ENCODE measurements around the gene HES6. TPM values are rescaled to one million over a fixed set of nuclear protein-coding genes. Genes with fewer than 3 reads are reported as not detected.
A peak's percentile ranks its signal among the peaks of the same experiment; 100 is the strongest.

HES6 gene
- total RNA-seq = 10 to 100 TPM; 15.0 to 94.5 (median 31.7) TPM

GRCh38 chr2:238239863-238240756, at the start of gene HES6:
Gene HES6 (minus strand): TSS chr2:238240038. CDS start chr2:238239905, 133 bp downstream.
- Histone ChIP-seq H3K27me3 (peaks cover 8% of the 10 kb centered on the region), H3K4me3 (peak within 1 kb of the TSS; percentile 64 to 89 (median 78)), H3K9me3 (no peaks in the 10 kb centered on the region), H3K4me1 (peaks cover 23 to 48% (median 40%) of the 10 kb centered on the region in 4 donors), H3K36me3 (peaks cover 0 to 1% (median under 1%) of the 10 kb centered on the region in 4 donors), H3K27ac (peak within 1 kb of the TSS; percentile 84 to 89 (median 88))
- DNase-seq = peak; percentile 91
- 2% methylated on average over 82 of the region's 105 CpGs; no CpG with 5 or more reads in 1 of the 2 donors for WGBS, 2 donors (ENCODE audit: low coverage in 1 of 2)
- intact Hi-C loops (cut with DNase I; ENCODE audit: low total_unique reads) = loop anchor here (5.0 kb wide), 1 partner anchor 38 kb away; the partner anchor contains the start of gene ILKAP
- in situ Hi-C loops (cut with MboI; ENCODE audit: low pct_ligation_motif_present in 1 of 4, low pct_unique_long_range_greater_than_20kb in 1 of 4, low sequenced_read_pairs in 3 of 4) = no loop called here
- peak; percentile 79 to 85 (median 80) for TF ChIP-seq POLR2AphosphoS5 (IDR thresholded peaks at IDR 0.05)
- TF ChIP-seq CTCF (IDR thresholded peaks at IDR 0.05) = no peak

- intact Hi-C loops (cut with DNase I; ENCODE audit: low total_unique reads) (no loop called here), in situ Hi-C loops (cut with MboI; ENCODE audit: low pct_ligation_motif_present in 1 of 4, low pct_unique_long_range_greater_than_20kb in 1 of 4, low sequenced_read_pairs in 3 of 4) (no loop called here)
- H3K4me1 ChIP-seq = peaks cover 34 to 63% (median 58%) of the 10 kb centered on the region in 4 donors
- H3K4me3 ChIP-seq = peak overlapping the region in 3 of 4 donors; percentile 79 to 89 (median 80)
- no peaks in the 10 kb centered on the region for H3K9me3 ChIP-seq
- no peak for DNase-seq
- H3K36me3 ChIP-seq = no peaks in the 10 kb centered on the region
- H3K27ac ChIP-seq = peak overlapping the region; percentile 92 to 98 (median 95)
- TF ChIP-seq EP300 (IDR thresholded peaks at IDR 0.05; ENCODE audit: low read depth) = no peak
- TF ChIP-seq POLR2AphosphoS5 (IDR thresholded peaks at IDR 0.05) = no peak
- TF ChIP-seq CTCF (IDR thresholded peaks at IDR 0.05) = no peak
- WGBS, 2 donors (ENCODE audit: low coverage in 1 of 2) = 29 to 34% methylated on average over 11 to 13 of the region's 13 CpGs
- no peaks in the 10 kb centered on the region for H3K27me3 ChIP-seq
Observed at GRCh38 chr2:238289574-238289973, 49.7 kb upstream of the HES6 start.

GRCh38 chr2:238288650-238289573, 49.1 kb upstream of the HES6 start:
- intact Hi-C loops (cut with DNase I; ENCODE audit: low total_unique reads) = no loop called here
- in situ Hi-C loops (cut with MboI; ENCODE audit: low pct_ligation_motif_present in 1 of 4, low pct_unique_long_range_greater_than_20kb in 1 of 4, low sequenced_read_pairs in 3 of 4) = no loop called here

More at GRCh38 chr2:238288650-238289573, 49.1 kb upstream of the HES6 start:
- Histone ChIP-seq H3K27ac (peak overlapping the region; percentile 92 to 98 (median 95)), H3K4me1 (peaks cover 39 to 62% (median 58%) of the 10 kb centered on the region in 4 donors), H3K4me3 (peak overlapping the region; percentile 61 to 89 (median 80)), H3K36me3 (no peaks in the 10 kb centered on the region), H3K27me3 (no peaks in the 10 kb centered on the region), H3K9me3 (no peaks in the 10 kb centered on the region)
- peak in 4 of 5 experiments; percentile 28 to 58 (median 32) for TF ChIP-seq CTCF (IDR thresholded peaks at IDR 0.05)
- peak; percentile 88 for TF ChIP-seq POLR2A (IDR thresholded peaks at IDR 0.05)
- TF ChIP-seq POLR2AphosphoS5 (IDR thresholded peaks at IDR 0.05) = peak; percentile 93 to 96 (median 95)
- TF ChIP-seq EP300 (IDR thresholded peaks at IDR 0.05; ENCODE audit: low read depth) = peak; percentile 25
- WGBS, 2 donors (ENCODE audit: low coverage in 1 of 2) = 0% methylated on average over 84 of the region's 108 CpGs; no CpG with 5 or more reads in 1 of the 2 donors
- peak; percentile 99 for DNase-seq
